ENCODE measurements around the gene ARHGAP45. TPM values are rescaled to one million over a fixed set of nuclear protein-coding genes. Genes with fewer than 3 reads are reported as not detected.

The ARHGAP45 gene
- total RNA-seq, 1 donor from 2014 or later: 312 TPM

DNA sequence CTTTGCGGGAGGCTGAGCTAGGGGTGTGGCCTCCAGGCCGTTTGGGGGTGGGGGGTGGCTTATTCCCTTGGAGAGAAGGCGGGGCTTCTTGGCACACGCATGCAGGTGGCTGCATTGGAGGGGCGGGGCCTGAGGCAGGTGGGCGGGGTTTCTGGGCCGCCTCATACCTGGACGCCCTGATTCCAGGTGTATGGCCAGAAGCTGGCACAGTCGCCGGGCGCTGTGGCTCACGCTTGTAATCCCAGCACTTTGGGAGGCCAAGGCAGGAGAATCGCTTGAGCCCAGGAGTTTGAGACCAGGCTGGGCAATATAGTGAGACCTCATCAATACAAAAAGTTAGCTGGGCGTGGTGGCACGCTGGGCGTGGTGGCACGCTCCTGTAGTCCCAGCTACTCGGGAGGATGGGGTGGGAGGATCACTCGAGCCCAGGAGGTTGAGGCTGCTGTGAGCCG is 19.2 kb upstream of the ARHGAP45 start:
- ATAC-seq (ENCODE audit: low read depth) (no peak), DNase-seq (no peak)
- ChIA-PET CTCF (interaction anchor here (1.3 to 1.5 kb wide), 2 partner anchors 10 to 19 kb away, joined by 3 to 4 read pairs; partner anchors contain the start of gene ARHGAP45), POLR2A (interaction anchor here (0.6 to 2.4 kb wide), 8 partner anchors 8 to 141 kb away, joined by 3 to 11 read pairs (median 4); partner anchors contain the start of genes ABCA7 and RNU6-2)
- TF ChIP-seq, protein P1, sequence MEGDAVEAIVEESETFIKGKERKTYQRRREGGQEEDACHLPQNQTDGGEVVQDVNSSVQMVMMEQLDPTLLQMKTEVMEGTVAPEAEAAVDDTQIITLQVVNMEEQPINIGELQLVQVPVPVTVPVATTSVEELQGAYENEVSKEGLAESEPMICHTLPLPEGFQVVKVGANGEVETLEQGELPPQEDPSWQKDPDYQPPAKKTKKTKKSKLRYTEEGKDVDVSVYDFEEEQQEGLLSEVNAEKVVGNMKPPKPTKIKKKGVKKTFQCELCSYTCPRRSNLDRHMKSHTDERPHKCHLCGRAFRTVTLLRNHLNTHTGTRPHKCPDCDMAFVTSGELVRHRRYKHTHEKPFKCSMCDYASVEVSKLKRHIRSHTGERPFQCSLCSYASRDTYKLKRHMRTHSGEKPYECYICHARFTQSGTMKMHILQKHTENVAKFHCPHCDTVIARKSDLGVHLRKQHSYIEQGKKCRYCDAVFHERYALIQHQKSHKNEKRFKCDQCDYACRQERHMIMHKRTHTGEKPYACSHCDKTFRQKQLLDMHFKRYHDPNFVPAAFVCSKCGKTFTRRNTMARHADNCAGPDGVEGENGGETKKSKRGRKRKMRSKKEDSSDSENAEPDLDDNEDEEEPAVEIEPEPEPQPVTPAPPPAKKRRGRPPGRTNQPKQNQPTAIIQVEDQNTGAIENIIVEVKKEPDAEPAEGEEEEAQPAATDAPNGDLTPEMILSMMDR (IDR thresholded peaks at IDR 0.05): no peak
- Mint-ChIP-seq H3K4me1 (peaks cover 10% of the 10 kb centered on the region), H3K27me3 (no peaks in the 10 kb centered on the region), H3K27ac (no peak overlapping the region), H3K9me3 (no peaks in the 10 kb centered on the region), H3K36me3 (ENCODE audit: low read depth) (peaks cover 36% of the 10 kb centered on the region), H3K4me3 (no peak overlapping the region)
- intact Hi-C loops (cut with micrococcal nuclease): no loop called here

DNA sequence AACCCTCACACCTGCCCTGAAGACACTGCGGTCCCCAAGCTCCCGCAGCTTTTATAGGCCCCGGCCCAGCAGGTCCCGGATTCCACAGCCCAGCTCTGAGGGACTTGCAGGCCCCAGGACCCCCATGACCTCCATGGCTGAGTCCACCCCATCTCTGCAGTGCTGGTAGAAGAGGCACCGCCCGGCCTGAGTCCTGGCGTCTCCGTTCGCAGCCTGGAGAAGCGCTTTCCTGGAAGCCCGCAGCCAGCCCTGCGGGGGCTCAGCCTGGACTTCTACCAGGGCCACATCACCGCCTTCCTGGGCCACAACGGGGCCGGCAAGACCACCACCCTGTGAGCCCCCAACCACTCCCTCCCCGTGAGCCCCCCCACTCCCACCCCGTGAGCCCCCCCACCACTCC is 17.9 kb upstream of the ARHGAP45 start:
- no peaks in the 10 kb centered on the region for H3K27me3 Mint-ChIP-seq
- ChIA-PET POLR2A (interaction anchor here (1.1 to 2.4 kb wide), 5 partner anchors 10 to 28 kb away, joined by 4 to 11 read pairs (median 5); partner anchors contain the start of genes ABCA7, ARHGAP45 and RNU6-2), CTCF (interaction anchor here (1.2 kb wide), 1 partner anchor 9 kb away, joined by 3 read pairs; no protein-coding TSS in a partner anchor)
- DNase-seq (no peak), ATAC-seq (ENCODE audit: low read depth) (no peak)
- H3K27ac Mint-ChIP-seq: no peak overlapping the region
- no peak overlapping the region for H3K4me3 Mint-ChIP-seq
- no peaks in the 10 kb centered on the region for H3K9me3 Mint-ChIP-seq
- intact Hi-C loops (cut with micrococcal nuclease): no loop called here
- TF ChIP-seq, protein P1 (IDR thresholded peaks at IDR 0.05): no peak
- peaks cover 10% of the 10 kb centered on the region for H3K4me1 Mint-ChIP-seq
- peaks cover 41% of the 10 kb centered on the region for H3K36me3 Mint-ChIP-seq (ENCODE audit: low read depth)

DNA sequence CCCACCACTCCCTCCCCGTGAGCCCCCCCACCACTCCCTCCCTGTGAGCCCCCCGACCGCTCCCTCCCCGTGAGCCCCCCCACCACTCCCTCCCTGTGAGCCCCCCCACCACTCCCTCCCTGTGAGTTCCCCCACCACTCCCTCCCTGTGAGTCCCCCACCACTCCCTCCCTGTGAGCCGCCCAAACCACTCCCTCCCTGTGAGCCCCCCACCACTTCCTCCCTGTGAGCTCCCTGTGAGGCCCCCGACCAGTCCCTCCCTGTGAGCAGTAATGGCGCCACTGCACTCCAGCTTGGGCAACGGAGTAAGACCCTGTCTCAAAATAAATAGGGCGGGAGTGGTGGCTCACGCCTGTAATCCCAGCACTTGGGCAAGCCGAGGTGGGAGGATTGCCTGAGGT is 17.2 kb upstream of the ARHGAP45 start:
- Mint-ChIP-seq H3K4me3 (no peak overlapping the region), H3K9me3 (no peaks in the 10 kb centered on the region), H3K36me3 (ENCODE audit: low read depth) (peaks cover 39% of the 10 kb centered on the region), H3K4me1 (peaks cover 9% of the 10 kb centered on the region), H3K27me3 (no peaks in the 10 kb centered on the region), H3K27ac (no peak overlapping the region)
- DNase-seq (no peak), ATAC-seq (ENCODE audit: low read depth) (no peak)
- TF ChIP-seq, protein P1 (IDR thresholded peaks at IDR 0.05): no peak
- POLR2A ChIA-PET: interaction anchor here (1.1 to 2.4 kb wide), 4 partner anchors 9 to 219 kb away, joined by 4 to 11 read pairs (median 8); partner anchors contain the start of genes ABCA7 and CIRBP
- intact Hi-C loops (cut with micrococcal nuclease): no loop called here
- CTCF ChIA-PET: no interaction called here

DNA sequence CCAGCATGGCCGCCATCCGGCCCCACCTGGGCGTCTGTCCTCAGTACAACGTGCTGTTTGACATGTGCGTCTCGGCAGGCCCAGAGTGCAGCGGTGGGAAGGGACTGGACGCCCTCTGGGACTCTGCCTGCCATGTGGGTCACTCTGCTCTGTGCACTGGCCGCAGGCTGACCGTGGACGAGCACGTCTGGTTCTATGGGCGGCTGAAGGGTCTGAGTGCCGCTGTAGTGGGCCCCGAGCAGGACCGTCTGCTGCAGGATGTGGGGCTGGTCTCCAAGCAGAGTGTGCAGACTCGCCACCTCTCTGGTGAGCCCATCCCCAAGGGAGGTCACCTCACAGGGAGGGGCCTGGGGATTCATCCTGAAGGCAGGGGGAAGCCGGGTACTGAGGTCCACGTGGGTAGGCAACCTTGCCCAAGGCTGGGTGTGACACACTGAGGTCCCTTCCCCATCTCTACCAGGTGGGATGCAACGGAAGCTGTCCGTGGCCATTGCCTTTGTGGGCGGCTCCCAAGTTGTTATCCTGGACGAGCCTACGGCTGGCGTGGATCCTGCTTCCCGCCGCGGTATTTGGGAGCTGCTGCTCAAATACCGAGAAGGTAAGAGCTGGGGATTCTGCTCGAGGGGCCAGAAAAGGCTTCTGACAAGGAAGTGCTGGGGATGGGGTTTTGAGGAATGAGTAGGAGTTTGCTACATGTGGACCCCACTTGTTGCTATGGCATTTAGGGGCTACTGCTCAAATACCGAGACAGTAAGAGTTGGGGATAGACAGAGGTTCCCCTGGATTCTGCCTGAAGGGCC is 15.8 kb upstream of the ARHGAP45 start:
- Mint-ChIP-seq H3K27ac (no peak overlapping the region), H3K4me3 (no peak overlapping the region), H3K4me1 (peaks cover 6% of the 10 kb centered on the region), H3K9me3 (no peaks in the 10 kb centered on the region), H3K36me3 (ENCODE audit: low read depth) (peaks cover 36% of the 10 kb centered on the region), H3K27me3 (no peaks in the 10 kb centered on the region)
- no peak for DNase-seq
- intact Hi-C loops (cut with micrococcal nuclease): no loop called here
- ChIA-PET POLR2A (interaction anchor here (0.5 to 1.6 kb wide), 2 partner anchors 10 to 136 kb away, joined by 4 to 5 read pairs; no protein-coding TSS in a partner anchor), CTCF (no interaction called here)
- TF ChIP-seq, protein P1 (IDR thresholded peaks at IDR 0.05): no peak
- ATAC-seq (ENCODE audit: low read depth): no peak

DNA sequence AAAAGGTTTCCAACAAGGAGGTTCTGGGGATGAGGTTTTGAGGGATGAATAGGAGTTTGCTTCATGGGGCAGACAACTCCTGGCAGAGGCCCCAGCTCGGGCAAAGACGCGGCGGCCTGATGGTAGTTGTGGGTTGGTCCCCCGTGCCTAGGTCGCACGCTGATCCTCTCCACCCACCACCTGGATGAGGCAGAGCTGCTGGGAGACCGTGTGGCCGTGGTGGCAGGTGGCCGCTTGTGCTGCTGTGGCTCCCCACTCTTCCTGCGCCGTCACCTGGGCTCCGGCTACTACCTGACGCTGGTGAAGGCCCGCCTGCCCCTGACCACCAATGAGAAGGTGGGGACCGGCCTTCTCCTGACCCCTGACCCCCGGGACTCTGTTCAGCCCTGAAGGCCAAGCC is 15.2 kb upstream of the ARHGAP45 start:
- TF ChIP-seq, protein P1 (IDR thresholded peaks at IDR 0.05): no peak
- CTCF ChIA-PET: no interaction called here
- H3K27ac Mint-ChIP-seq: no peak overlapping the region
- H3K9me3 Mint-ChIP-seq: peaks cover 5% of the 10 kb centered on the region
- no peak for ATAC-seq (ENCODE audit: low read depth)
- no peak overlapping the region for H3K4me3 Mint-ChIP-seq
- POLR2A ChIA-PET: interaction anchor here (0.5 kb wide), 1 partner anchor 135 kb away, joined by 5 read pairs; no protein-coding TSS in a partner anchor
- H3K4me1 Mint-ChIP-seq: peaks cover 9% of the 10 kb centered on the region
- H3K36me3 Mint-ChIP-seq (ENCODE audit: low read depth): peaks cover 42% of the 10 kb centered on the region
- no peak for DNase-seq
- intact Hi-C loops (cut with micrococcal nuclease): no loop called here
- no peaks in the 10 kb centered on the region for H3K27me3 Mint-ChIP-seq

Data from activated B cell treated with CpG ODN at 0.5 μM for 24 hours (primary cell).